Measurements from ENCODE around the gene TIAM2.

DNA sequence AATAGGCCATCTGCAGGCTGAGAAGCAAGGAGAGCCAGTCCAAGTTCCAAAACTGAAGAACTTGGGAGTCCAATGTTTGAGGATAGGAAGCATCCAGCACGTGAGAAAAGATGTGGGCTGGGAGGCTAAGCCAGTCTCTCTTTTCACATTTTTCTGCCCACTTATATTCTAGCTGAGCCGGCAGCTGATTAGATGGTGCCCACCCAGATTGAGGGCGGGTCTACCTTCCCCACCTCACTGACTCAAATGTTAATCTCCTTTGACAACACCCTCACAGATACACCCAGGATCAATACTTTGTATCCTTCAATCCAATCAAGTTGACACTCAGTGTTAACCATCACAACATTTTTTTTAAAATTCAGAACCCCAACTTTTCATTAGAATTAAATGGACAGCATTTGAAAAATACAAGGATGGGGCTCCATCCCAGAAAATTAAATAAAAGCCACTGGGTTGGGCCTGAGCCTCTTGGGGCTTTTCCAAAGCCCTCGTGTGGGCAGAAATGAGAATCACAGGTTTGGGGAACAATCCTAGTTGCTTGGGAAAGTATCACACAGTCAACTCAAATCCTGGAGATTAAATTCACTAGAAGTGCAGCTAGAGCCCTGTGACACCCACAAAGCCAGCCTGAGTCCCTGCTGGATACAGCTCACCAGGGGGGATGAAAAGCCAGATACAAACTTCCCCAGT, 270.9 kb downstream of the TIAM2 start:
- TF ChIP-seq, protein P1, sequence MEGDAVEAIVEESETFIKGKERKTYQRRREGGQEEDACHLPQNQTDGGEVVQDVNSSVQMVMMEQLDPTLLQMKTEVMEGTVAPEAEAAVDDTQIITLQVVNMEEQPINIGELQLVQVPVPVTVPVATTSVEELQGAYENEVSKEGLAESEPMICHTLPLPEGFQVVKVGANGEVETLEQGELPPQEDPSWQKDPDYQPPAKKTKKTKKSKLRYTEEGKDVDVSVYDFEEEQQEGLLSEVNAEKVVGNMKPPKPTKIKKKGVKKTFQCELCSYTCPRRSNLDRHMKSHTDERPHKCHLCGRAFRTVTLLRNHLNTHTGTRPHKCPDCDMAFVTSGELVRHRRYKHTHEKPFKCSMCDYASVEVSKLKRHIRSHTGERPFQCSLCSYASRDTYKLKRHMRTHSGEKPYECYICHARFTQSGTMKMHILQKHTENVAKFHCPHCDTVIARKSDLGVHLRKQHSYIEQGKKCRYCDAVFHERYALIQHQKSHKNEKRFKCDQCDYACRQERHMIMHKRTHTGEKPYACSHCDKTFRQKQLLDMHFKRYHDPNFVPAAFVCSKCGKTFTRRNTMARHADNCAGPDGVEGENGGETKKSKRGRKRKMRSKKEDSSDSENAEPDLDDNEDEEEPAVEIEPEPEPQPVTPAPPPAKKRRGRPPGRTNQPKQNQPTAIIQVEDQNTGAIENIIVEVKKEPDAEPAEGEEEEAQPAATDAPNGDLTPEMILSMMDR (IDR thresholded peaks at IDR 0.05; ENCODE audit: insufficient read depth, low read length) = no peak
- no peak for TF ChIP-seq SPI1 (IDR thresholded peaks at IDR 0.05; ENCODE audit: borderline replicate concordance, low read depth)
- TF ChIP-seq, protein P2, sequence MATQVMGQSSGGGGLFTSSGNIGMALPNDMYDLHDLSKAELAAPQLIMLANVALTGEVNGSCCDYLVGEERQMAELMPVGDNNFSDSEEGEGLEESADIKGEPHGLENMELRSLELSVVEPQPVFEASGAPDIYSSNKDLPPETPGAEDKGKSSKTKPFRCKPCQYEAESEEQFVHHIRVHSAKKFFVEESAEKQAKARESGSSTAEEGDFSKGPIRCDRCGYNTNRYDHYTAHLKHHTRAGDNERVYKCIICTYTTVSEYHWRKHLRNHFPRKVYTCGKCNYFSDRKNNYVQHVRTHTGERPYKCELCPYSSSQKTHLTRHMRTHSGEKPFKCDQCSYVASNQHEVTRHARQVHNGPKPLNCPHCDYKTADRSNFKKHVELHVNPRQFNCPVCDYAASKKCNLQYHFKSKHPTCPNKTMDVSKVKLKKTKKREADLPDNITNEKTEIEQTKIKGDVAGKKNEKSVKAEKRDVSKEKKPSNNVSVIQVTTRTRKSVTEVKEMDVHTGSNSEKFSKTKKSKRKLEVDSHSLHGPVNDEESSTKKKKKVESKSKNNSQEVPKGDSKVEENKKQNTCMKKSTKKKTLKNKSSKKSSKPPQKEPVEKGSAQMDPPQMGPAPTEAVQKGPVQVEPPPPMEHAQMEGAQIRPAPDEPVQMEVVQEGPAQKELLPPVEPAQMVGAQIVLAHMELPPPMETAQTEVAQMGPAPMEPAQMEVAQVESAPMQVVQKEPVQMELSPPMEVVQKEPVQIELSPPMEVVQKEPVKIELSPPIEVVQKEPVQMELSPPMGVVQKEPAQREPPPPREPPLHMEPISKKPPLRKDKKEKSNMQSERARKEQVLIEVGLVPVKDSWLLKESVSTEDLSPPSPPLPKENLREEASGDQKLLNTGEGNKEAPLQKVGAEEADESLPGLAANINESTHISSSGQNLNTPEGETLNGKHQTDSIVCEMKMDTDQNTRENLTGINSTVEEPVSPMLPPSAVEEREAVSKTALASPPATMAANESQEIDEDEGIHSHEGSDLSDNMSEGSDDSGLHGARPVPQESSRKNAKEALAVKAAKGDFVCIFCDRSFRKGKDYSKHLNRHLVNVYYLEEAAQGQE (IDR thresholded peaks at IDR 0.05; ENCODE audit: insufficient replicate concordance, low read depth) = no peak
- no peak for TF ChIP-seq POLR2AphosphoS5 (IDR thresholded peaks at IDR 0.05; ENCODE audit: low read depth)
- TF ChIP-seq GABPA (IDR thresholded peaks at IDR 0.05; ENCODE audit: low read depth) = no peak
